Middle frontal gyrus (tissue), 1 donor: ENCODE measurements around the gene GPR37L1.
"Not testable (repeated sequence)": the region's sequence is repeated elsewhere in the genome, so short reads cannot be mapped to it uniquely, and the experiment has no call there.

Experiments used
- DNase-seq: peaks from one replicate; pipeline ENCODE4 v3.0.0-alpha.2; 2015; ENCODE audit warnings: low spot score; ENCODE audit errors: extremely low spot score

Gene GPR37L1

GRCh38 chr1:202107801-202108731, 14.7 kb upstream of the GPR37L1 start:
- no peak for DNase-seq

DNA sequence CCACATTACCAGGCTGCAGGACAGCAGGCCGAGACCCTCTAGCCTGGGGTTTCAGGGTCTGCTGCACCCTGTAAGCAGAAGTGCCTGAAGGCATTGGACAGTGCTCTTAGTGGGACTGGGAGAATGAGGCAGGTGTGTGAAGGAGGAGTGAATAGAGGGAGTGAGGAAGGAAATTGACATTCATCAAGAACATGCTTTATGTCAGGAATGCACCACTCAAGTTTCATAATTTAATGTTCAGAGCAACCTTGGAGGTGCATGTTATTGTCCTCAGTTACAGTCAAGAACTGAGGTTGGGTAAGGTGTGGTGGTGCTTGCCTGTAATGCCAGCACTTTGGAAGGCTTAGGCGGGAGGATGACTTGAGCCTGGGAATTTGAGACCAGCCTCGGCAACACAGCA, 11.7 kb upstream of the GPR37L1 start:
- DNase-seq: no peak

- DNase-seq: not testable (repeated sequence)
Observed at GRCh38 chr1:202111589-202111988, 11.1 kb upstream of the GPR37L1 start.

DNA sequence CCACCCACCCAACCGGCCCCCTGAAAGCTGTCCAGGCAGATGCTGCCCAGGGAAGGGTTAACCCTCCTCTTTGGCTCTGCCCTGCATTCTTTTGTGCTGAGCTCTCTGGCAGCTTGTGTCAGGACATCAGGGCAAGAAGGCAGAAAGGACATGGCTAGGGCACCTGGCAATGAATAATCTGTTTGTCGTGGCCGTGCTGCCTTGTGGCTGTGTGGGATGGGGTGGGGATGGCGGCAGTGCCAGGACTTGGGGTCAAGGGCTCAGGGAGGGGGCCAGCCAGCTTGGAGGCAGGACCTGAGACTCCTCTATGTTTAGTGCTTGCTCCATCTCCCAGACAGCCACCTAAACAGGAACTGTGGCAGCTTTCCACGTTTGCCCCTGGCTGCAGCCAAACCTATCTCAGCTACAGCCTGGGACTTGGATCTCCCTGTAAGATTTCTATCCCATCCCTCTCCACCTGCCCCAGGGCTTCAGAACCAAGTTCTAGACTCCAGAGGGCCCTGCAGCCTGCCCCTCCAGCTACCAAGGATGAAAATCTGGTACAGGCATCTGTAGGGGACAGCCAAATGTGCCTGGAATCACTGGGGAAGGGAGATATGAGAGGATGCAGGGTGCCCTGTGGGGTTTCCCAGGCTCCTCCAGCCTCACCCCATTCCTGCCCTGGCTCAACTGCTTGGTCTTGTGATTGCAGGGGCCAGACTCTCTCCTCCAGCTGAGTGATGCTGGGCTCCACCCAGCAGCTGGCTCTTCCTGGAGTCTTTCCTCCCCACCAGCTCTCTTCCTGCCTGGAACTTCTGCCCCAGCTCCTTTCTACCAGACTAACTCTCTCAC, 9.6 kb upstream of the GPR37L1 start:
- DNase-seq: no peak

DNA sequence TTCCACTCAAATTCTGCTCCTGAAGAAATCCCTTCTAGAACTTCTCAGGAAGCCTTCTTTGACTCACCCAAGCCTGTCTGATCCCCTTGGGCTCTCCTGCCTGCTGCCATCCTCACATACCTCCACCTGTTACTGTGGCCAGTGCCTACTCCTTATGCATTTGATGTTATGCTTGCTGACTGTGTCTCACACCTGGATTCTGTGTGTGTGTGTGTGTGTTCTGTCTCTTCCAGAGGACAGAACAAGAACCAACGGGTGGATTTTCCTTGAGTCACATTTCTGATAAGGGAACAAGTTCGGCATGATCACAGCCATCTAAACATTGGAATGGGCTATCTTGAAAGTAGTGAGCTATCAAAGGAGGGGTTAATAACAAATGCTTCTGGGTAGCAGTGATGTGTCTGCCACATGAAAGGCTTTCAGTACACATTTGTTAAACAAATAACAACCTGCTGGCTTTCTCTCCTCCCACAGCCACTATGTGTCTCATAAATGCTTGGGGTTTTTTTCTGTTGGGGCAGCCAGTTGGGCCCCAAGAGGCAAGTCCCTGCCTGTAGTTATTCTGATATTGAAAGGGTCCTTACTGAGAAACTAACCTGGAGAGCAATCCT, 8.9 kb upstream of the GPR37L1 start:
- DNase-seq: no peak

DNA sequence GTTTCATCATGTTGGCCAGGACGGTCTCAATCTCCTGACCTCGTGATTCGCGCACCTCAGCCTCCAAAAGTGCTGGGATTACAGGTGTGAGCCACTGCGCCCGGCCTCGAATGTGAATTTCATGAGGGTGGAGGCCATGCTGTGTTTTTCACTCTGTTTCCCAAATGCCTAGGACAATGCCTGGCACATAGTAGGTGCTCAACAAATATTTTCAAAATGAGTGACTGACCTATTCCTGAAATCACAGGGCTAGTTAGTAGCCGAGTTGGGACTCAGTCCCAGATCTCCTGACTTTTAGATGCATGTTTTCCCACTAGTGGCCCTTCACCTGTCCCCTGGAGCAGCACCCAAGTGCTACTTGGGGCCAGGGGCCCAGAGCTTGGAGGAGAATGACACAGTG, 6.4 kb upstream of the GPR37L1 start:
- no peak for DNase-seq

- no peak for DNase-seq
Observed at GRCh38 chr1:202117898-202118371, 4.8 kb upstream of the GPR37L1 start.

DNA sequence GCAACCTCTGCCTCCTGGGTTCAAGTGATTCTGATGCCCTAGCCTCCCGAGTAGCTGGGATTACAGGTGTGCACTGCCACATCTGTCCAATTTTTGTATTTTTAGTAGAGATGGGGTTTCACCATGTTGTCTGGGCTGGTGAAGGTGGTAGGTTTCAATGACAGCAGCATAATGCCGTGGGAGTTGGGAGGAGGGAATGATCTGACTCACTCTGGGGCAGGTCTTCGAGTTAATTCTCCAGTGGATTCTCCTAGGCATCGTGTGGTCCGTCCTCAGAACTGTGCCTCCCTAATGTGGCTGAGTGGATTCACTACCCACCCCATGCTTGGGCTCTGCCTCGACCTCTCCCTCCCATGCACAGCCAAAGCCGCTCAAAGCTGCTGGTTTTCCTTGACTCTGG, 1.7 kb upstream of the GPR37L1 start:
- DNase-seq: no peak

DNA sequence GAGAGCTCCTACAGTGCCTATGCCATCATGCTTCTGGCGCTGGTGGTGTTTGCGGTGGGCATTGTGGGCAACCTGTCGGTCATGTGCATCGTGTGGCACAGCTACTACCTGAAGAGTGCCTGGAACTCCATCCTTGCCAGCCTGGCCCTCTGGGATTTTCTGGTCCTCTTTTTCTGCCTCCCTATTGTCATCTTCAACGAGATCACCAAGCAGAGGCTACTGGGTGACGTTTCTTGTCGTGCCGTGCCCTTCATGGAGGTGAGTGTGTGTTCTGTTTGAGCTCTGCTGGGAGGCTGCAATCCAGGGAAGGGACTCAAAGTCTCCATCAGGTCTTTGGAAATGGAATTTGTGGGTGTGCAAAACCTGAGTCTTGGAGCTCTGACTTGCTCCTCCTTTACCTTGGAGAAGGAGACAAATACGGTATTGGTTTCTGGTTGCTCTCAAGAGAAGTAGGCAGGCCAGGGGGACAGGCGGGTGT, 658 bp downstream of the GPR37L1 start:
- no peak for DNase-seq

DNA sequence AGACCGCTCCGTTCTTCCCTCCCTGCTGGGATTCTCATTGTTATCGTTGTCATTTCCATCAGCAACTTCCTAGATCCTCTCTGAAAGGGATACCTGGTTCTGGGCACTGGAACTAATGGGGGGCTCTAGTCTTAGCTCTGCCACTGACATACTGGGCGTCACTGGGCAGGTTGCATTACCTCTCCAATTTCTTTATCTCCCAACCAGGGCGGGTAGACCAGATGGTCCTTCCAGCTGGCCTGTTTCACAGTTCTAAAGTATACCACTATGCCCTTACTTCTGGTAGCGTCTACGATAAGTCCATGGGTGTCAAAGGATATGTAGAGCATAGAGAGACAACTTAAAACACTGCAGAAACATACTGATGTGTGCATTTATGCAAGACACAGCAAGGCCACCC, 1.4 kb downstream of the GPR37L1 start:
- DNase-seq: no peak

DNA sequence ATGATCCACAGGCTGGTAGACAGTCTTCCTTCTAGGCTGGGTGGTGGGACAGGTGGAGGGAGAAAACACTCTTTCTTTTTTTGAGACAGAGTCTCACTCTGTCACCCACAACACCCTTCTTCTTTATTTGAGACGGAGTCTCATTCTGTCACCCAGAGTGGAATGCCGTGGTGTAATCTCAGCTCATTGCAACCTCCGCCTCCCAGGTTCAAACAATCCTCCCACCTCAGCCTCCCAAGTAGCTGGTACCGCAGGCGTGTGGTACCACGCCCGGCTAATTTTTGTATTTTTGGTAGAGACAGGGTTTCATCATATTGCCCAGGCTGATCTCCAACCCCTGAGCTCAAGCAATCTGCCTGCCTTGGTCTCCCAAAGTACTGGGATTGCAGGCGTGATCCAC, 2.9 kb downstream of the GPR37L1 start:
- DNase-seq: no peak

- DNase-seq: no peak
Observed at GRCh38 chr1:202126426-202126825, 3.7 kb downstream of the GPR37L1 start.

GRCh38 chr1:202127061-202127460, 4.3 kb downstream of the GPR37L1 start:
- DNase-seq: no peak

- no peak for DNase-seq
Observed at GRCh38 chr1:202127836-202128622, 5.3 kb downstream of the GPR37L1 start.

- no peak for DNase-seq
Observed at GRCh38 chr1:202129453-202130296, 7.0 kb downstream of the GPR37L1 start.

DNA sequence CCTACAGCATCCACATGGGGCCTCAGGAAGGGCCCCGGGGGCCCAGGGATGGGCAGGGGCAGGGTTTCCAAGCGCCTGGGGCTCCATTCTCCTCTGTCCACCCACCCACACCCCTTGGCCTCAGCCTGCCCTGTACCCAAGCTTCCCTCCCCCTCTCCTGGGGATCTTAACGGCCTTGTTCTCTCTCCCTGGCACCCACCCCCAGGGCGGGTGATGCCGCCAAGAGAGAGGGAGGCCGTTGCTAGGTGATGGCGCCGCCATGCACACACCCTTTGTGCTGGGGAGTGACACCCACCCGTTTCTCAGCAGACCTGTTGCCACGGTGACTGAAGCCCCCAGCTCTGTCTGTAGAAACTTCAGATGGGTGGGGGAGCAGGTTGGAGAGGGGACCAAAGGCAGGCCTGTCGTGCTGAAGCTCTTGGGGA, 7.6 kb downstream of the GPR37L1 start:
- DNase-seq: peak; percentile 84

DNA sequence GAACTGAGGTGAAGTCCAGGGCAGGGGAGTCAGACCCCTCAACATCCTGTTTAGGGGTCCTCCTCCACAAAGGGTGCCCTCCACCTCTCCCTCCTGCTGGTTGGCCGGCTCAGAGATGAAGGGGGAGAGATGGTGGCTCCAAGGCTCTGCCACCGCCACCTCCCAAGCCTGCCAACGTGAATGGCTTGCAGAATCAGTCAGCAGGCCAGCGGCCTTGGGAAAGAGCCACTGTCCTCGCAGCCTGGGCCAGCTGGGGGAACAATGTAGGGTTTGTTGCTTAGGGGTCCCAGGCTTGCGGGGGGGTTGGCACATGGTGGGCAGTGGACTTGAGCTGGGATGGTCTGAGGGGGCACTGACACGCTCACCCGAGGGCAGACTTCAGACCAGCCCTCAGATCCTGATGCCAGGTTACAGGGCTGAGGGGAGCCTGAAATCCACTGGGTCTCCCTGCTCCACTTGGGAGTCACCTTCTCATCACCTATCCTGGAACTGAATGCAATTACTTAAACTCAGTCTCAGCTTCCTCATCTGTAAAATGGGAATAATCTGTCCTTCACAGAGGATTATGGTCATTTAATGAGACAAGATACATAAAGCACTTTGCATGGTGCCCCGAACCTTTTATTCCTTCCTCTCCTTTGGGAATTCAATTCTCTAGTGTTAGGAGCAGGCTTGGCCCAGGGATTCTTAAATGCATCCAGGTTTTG, 8.3 kb downstream of the GPR37L1 start:
- DNase-seq: peak; percentile 75

GRCh38 chr1:202131956-202132821, 9.5 kb downstream of the GPR37L1 start:
- no peak for DNase-seq
